NCI-H187 (cell line): ENCODE data around the gene FOXE3.
"Not testable (repeated sequence)": the region's sequence is repeated elsewhere in the genome, so short reads cannot be mapped to it uniquely, and the experiment has no call there.

Experiments used
- DNase-seq, 2 experiments: peaks; one replicate each; lab custom pipeline; 2025; lab: John Stamatoyannopoulos, UW

Gene FOXE3

GRCh38 chr1:47449822-47450552 is 33.9 kb downstream of the FOXE3 start:
- no peak for DNase-seq

GRCh38 chr1:47450606-47451005 is 34.5 kb downstream of the FOXE3 start:
- no peak for DNase-seq

GRCh38 chr1:47452426-47452825 is 36.3 kb downstream of the FOXE3 start:
- no peak for DNase-seq

- DNase-seq, result not testable (repeated sequence)
These were observed 37.8 kb downstream of the FOXE3 start for GRCh38 chr1:47453910-47454309.

GRCh38 chr1:47456250-47456649 is 40.2 kb downstream of the FOXE3 start:
- DNase-seq, result no peak

GRCh38 chr1:47457547-47457946 is 41.5 kb downstream of the FOXE3 start:
- DNase-seq, result not testable (repeated sequence)

GRCh38 chr1:47459253-47459788 is 43.2 kb downstream of the FOXE3 start:
- peak; percentile 43 to 76 for DNase-seq

GRCh38 chr1:47460040-47460439 is 44.0 kb downstream of the FOXE3 start:
- DNase-seq, result no peak

- no peak for DNase-seq
These were observed 44.4 kb downstream of the FOXE3 start for GRCh38 chr1:47460456-47460855.

GRCh38 chr1:47465605-47466004 is 49.5 kb downstream of the FOXE3 start:
- no peak for DNase-seq
